Muscle of leg (tissue), 16 donors: ENCODE data around the gene GNL2. TPM values are rescaled to one million over a fixed set of nuclear protein-coding genes. Genes with fewer than 3 reads are reported as not detected.

ENCODE experiments used
- DNase-seq: peaks from one replicate; pipeline ENCODE4 v3.0.0; 2013
- H3K27ac ChIP-seq: one replicate; pipeline ENCODE4 v1.5.1; 2013; ENCODE audit warnings: mild to moderate bottlenecking, low read length, control low read depth
- H3K27me3 ChIP-seq: one replicate; pipeline ENCODE4 v1.6.1; 2013; ENCODE audit warnings: low read length; ENCODE audit not compliant: control insufficient read depth, insufficient read depth
- H3K36me3 ChIP-seq: one replicate; pipeline ENCODE4 v1.6.1; 2013; ENCODE audit warnings: low read length; ENCODE audit not compliant: control insufficient read depth, insufficient read depth
- H3K4me1 ChIP-seq: one replicate; pipeline ENCODE4 v1.6.1; 2013; ENCODE audit warnings: low read length; ENCODE audit not compliant: control insufficient read depth, insufficient read depth
- H3K4me3 ChIP-seq: one replicate; pipeline ENCODE4 v1.5.1; 2013; ENCODE audit warnings: low read length, control low read depth
- H3K9me3 ChIP-seq: replicated peaks from 2 replicates; pipeline ENCODE4 v1.6.1; 2013; ENCODE audit warnings: low read depth, low read length; ENCODE audit not compliant: control insufficient read depth
- WGBS: methylation state at CpG from one replicate; pipeline ENCODE4 v1.1.5; 2013; ENCODE audit warnings: missing lambda C conversion rate; ENCODE audit not compliant: insufficient coverage; 5-methylcytosine and 5-hydroxymethylcytosine counted together
- long read RNA-seq, 11 donors: transcript quantifications; one replicate each; lab custom pipeline, GENCODE V29; 2026
- polyA plus RNA-seq, 8 donors: library from polyadenylated mRNA; unstranded; fragments of 120-200 nt; gene quantifications; one replicate each; pipeline versions ENCODE4 v1.2.1 to v1.2.3, GENCODE V29; 2013; ENCODE audit warnings: inconsistent platforms in 1 of 8, low replicate concordance in 1 of 8; ENCODE audit not compliant: insufficient read length in 8 of 8, insufficient read depth in 1 of 8
- total RNA-seq: library from RNA; stranded (reverse); fragments of 120-200 nt; gene quantifications from one replicate; pipeline ENCODE4 v1.2.4, GENCODE V29; 2013

GNL2 gene
- total RNA-seq (57.5 TPM), polyA plus RNA-seq (10 to 100 TPM; 48.6 to 66.1 (median 52.7) TPM)
- long read RNA-seq, donor 1, transcript GNL2-202 (4 exons, 2,409 nt) = major isoform, 5 of 16 reads
- long read RNA-seq, donor 1, partial matches to known transcripts = 6 of 16 reads
- long read RNA-seq, donor 1, other reads (novel, unspliced or antisense) = 0 of 16 reads
- long read RNA-seq, donor 2, partial matches to known transcripts = 0 of 2 reads
- long read RNA-seq, donor 2, other reads (novel, unspliced or antisense) = 0 of 2 reads
- long read RNA-seq, donor 3, transcript GNL2-201 (16 exons, 2,334 nt) = minor isoform, 9 of 37 reads
- long read RNA-seq, donor 3, transcript GNL2-202 (4 exons, 2,409 nt) = major isoform, 20 of 37 reads
- long read RNA-seq, donor 3, partial matches to known transcripts = 5 of 37 reads
- long read RNA-seq, donor 3, other reads (novel, unspliced or antisense) = 0 of 37 reads
- long read RNA-seq, donor 4, transcript GNL2-202 (4 exons, 2,409 nt) = major isoform, 9 of 12 reads
- long read RNA-seq, donor 4, partial matches to known transcripts = 0 of 12 reads
- long read RNA-seq, donor 4, other reads (novel, unspliced or antisense) = 0 of 12 reads
- long read RNA-seq, donor 5, transcript GNL2-202 (4 exons, 2,409 nt) = major isoform, 39 of 75 reads
- long read RNA-seq, donor 5, partial matches to known transcripts = 27 of 75 reads
- long read RNA-seq, donor 5, other reads (novel, unspliced or antisense) = 0 of 75 reads
- long read RNA-seq, donor 6, transcript GNL2-201 (16 exons, 2,334 nt) = minor isoform, 6 of 64 reads
- long read RNA-seq, donor 6, transcript GNL2-202 (4 exons, 2,409 nt) = major isoform, 31 of 64 reads
- long read RNA-seq, donor 6, partial matches to known transcripts = 24 of 64 reads
- long read RNA-seq, donor 6, other reads (novel, unspliced or antisense) = 0 of 64 reads
- long read RNA-seq, donor 7, transcript GNL2-202 (4 exons, 2,409 nt) = major isoform, 31 of 54 reads
- long read RNA-seq, donor 7, partial matches to known transcripts = 16 of 54 reads
- long read RNA-seq, donor 7, other reads (novel, unspliced or antisense) = 0 of 54 reads
- long read RNA-seq, donor 8, transcript GNL2-202 (4 exons, 2,409 nt) = major isoform, 20 of 36 reads
- long read RNA-seq, donor 8, partial matches to known transcripts = 12 of 36 reads
- long read RNA-seq, donor 8, other reads (novel, unspliced or antisense) = 0 of 36 reads
- long read RNA-seq, donor 9, transcript GNL2-202 (4 exons, 2,409 nt) = major isoform, 15 of 33 reads
- long read RNA-seq, donor 9, partial matches to known transcripts = 13 of 33 reads
- long read RNA-seq, donor 9, other reads (novel, unspliced or antisense) = 0 of 33 reads
- long read RNA-seq, donor 10, transcript GNL2-205 (3 exons, 422 nt) = minor isoform, 5 of 73 reads
- long read RNA-seq, donor 10, transcript GNL2-202 (4 exons, 2,409 nt) = major isoform, 23 of 73 reads
- long read RNA-seq, donor 10, partial matches to known transcripts = 39 of 73 reads
- long read RNA-seq, donor 10, other reads (novel, unspliced or antisense) = 0 of 73 reads
- long read RNA-seq, donor 11, transcript GNL2-202 (4 exons, 2,409 nt) = major isoform, 20 of 49 reads
- long read RNA-seq, donor 11, partial matches to known transcripts = 27 of 49 reads
- long read RNA-seq, donor 11, other reads (novel, unspliced or antisense) = 0 of 49 reads

DNA sequence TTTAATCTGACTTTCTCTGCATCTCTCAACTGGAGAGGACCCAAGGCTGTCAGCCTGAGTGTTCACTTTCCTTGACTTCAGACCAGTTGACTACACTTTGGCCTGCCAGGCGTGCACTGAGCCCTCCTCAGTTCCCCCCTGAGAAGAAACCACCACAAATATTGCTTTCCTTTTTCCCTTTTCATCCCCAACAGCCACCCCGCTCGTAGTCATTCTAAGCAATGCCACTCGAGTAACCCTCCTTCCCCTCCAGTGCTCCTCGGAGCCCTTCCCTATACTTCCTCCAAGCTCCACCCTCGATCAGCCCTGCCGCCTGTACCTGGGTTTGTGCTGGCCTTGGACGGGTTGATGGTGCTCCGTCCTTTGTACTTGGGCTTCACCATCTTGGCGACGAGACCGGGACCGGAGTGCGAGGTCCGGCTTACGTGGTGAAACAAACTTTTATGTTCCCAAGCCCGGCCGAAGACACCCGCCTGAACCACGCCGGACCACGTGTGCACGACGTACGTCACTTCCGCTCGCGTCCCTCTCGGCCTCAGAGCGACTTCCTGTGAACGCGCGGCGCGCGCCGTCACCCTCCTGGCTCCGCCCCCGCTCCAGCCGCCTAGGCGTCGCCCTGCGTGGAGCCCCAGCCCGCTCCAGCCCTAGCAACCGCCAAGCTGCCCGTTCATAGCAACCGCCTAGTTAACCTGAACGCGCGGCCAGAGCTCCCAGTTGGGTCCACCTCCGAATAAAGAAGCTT lies at the start of gene GNL2:
GNL2 (minus strand) TSS at position 498 of the 742 bp plus-strand sequence; CDS start at position 383, 115 bp downstream.
- Histone ChIP-seq H3K4me3 (peak within 1 kb of the TSS; percentile 98), H3K27ac (peak within 1 kb of the TSS; percentile 90), H3K27me3 (no peaks in the 10 kb centered on the region), H3K36me3 (peaks cover 24% of the 10 kb centered on the region), H3K9me3 (no peaks in the 10 kb centered on the region), H3K4me1 (peaks cover 13% of the 10 kb centered on the region)
- peak; percentile 99 for DNase-seq
- WGBS = under 1% methylated on average over 49 of the region's 51 CpGs

DNA sequence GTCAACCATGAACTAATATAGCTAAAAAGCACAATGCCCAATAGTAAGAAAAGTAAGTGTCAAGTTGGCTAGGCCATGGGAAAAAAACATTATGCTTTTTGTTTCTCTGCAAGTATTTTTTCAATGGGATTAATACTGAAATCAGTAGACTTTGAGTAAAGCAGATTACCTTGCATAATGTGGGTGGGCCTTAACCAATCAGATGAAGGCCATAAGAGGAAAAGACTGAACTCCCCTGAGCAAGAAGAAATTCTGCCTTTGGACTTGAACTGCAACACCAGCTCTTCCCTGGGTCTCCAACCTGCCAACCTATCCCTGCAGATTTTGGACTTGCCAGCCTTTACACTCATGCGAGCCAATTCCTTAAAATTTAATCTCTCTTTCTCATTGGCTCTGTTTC lies 45.3 kb upstream of the GNL2 start:
- WGBS = no CpG with 5 or more reads among the region's 1 CpG
- peaks cover 40% of the 10 kb centered on the region for H3K27me3 ChIP-seq

DNA sequence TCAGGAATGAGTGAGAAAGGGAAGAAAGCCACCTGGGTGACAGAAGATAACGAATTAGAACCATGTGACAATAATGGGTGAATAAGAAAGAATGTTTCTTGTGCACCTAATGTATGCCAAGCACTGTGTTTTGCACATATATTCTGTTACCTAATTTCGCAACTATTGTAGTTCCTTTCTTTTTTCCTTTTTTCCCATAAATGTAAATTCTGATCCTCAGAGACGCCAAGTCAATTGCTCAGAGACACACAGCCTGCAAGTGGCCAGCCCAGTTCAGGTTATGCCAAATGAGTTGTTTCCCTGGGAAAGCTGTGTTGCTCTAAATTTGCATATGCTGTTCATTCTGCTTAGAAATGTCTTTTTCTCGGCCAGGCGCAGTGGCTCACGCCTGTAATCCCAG lies 40.7 kb upstream of the GNL2 start:
- no peaks in the 10 kb centered on the region for H3K36me3 ChIP-seq
- no peaks in the 10 kb centered on the region for H3K9me3 ChIP-seq
- H3K4me3 ChIP-seq = no peak overlapping the region
- H3K4me1 ChIP-seq = peaks cover 7% of the 10 kb centered on the region
- no peak for DNase-seq
- H3K27me3 ChIP-seq = peaks cover 80% of the 10 kb centered on the region
- 75% methylated on average over 5 of the region's 6 CpGs for WGBS
- H3K27ac ChIP-seq = no peak overlapping the region

More for the DNA sequence above, 45.3 kb upstream of the GNL2 start:
- H3K27ac ChIP-seq = no peak overlapping the region
- no peak overlapping the region for H3K4me3 ChIP-seq
- no peaks in the 10 kb centered on the region for H3K4me1 ChIP-seq
- peaks cover 2% of the 10 kb centered on the region for H3K9me3 ChIP-seq
- H3K36me3 ChIP-seq = no peaks in the 10 kb centered on the region
- no peak for DNase-seq

DNA sequence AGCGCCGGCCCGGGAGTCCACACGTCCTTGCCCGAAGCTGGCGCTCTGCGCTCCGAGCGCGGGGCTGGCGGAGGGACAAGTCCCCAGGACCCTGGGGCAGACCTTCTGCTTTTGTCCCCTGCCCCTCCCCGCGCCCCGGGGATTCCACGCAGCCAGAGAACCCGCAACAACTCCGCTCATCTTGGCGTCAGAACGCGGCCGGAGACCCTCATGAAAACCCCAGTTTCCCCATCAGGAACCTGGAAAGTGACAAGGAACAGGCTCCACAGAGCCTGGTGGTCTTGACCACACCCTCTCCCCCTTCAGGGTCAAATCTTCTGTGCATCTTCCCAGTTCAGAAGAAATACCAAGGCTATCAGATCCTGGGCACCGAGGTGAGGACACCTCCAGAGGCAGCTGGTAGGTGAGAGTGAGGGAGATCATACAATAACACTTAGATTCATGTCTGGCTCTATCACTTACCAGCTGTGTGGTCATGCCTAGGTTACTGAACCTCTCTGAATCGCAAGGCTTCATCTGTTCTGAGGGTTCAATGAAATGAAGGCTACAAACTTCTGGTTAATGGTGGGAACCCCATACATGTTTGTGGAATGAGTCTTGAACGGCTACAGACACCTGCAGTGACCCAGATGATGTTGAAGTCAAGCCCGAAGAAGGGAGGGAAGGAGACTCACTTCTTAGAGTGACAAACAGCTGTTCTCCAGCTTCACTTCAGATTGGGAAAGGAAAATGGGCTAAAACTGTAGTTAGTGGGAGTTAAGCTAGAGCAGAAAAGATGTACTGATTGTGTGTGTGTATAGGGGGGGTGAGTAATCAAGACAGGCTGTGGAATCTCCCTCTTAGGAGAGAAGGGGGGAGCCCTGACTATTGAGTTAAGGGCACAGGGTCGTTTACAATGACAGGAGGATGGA lies 39.5 kb upstream of the GNL2 start:
- Histone ChIP-seq H3K36me3 (no peaks in the 10 kb centered on the region), H3K27me3 (peaks cover 87% of the 10 kb centered on the region), H3K9me3 (no peaks in the 10 kb centered on the region), H3K4me1 (peaks cover 7% of the 10 kb centered on the region), H3K4me3 (no peak overlapping the region), H3K27ac (no peak overlapping the region)
- DNase-seq = no peak
- WGBS = 4% methylated on average over 26 of the region's 26 CpGs

DNA sequence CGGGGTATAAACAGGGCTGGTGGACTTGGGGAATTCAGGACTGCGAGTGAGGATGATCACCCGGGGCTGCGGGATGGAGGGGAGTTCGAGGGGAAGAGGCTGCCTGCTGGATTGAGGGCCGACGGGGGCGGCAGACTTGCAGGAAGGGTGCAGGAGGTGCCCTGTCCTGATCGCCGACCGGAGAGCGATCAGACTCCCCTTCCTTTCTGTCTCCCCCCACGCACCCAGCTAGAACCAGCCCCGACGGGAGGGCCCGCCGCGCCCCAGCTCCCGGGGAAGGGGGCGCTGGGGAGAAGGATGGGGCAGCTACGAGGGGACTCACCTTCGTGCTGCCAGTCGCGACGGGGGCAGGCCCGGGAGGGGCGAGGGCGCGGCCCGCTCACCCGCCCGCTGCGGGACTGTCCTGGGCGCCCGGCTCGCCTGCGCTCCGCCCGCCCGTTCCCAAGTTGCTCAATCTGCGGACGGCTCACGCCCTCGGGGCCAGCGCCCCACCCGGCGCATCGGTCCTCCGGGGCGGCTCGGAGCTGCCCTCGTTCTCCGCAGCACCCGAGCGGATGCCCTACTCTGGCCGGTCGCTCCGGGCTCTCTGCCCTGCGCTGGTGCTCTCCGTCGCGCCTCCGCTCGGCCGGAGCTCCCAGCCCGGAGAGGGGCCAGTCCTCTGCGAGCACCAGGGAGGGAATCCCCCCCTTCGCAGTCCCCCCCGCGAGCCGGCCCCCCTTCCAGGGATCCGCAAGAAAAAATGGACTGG lies 38.7 kb upstream of the GNL2 start, which contains the start of gene RSPO1:
RSPO1 (minus strand) TSS at position 649 of the 748 bp plus-strand sequence. CDS start 5,231 bp downstream, outside the sequence.
- H3K4me1 ChIP-seq = peaks cover 7% of the 10 kb centered on the region
- under 1% methylated on average over 62 of the region's 72 CpGs for WGBS
- no peaks in the 10 kb centered on the region for H3K36me3 ChIP-seq
- no peak within 1 kb of the TSS for H3K27ac ChIP-seq
- no peak within 1 kb of the TSS for H3K4me3 ChIP-seq
- peak; percentile 19 for DNase-seq
- no peaks in the 10 kb centered on the region for H3K9me3 ChIP-seq
- H3K27me3 ChIP-seq = peaks cover 92% of the 10 kb centered on the region

DNA sequence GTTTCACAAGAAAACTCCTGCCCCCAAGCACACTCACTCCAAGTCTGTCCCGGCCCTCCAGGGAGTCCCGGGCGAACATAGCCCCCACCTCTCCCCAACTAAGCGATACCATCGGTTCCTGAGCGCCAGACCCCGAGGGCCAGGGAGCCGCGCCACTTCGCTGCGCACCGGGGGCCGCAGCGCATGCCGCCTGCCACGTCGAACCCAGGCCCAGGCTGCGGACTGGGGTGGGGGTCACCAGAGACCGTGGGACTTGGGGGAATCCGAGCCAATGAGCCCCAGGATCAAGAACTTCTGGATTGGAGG lies 38.2 kb upstream of the GNL2 start:
- DNase-seq = no peak
- Histone ChIP-seq H3K9me3 (no peaks in the 10 kb centered on the region), H3K4me3 (no peak overlapping the region), H3K27ac (no peak overlapping the region), H3K27me3 (peaks cover 92% of the 10 kb centered on the region), H3K36me3 (no peaks in the 10 kb centered on the region), H3K4me1 (peaks cover 7% of the 10 kb centered on the region)
- 2% methylated on average over 20 of the region's 20 CpGs for WGBS

DNA sequence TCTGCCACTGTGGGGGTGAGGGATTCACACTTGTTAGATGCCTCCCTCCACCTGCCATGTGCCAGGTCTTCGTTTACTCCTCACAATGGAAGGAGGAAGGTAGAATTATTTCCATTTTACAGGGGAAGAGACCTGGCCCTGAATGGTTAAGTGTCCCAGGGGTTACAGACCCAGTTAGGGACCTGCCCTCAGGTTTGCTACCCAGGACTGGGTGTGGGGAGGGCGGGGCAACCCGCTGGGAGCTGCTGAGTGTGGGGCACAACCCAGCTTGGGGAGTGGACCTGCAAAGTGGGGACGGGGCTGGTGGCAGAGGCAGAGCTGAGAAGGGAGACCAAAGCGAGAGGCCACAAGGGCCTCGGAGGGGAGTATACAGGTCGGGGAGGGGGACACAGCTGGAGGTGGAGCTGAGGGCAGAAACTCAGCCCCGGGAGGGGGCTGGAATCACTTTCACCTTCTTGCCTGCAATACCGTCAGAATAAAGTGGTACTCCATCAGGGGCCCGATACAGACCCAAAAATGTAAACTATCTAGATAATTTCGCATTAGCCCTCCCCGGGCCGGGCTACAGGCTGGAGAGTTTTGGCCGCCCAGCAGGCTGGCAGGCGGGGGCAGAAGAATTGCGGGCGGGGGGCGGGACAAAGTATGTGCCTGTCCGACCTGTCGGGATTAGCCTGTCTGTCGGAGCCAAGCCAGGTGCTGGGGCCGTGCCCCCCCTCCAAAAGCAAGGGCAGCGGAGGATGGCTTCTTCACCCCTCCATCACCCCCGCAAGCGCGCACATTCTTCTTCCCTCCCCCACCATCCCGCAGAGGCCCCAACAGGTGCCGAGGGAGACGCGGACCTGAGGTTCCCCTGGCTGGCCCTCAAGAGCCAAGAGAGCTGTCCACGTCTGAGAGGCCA lies 37.6 kb upstream of the GNL2 start:
- H3K36me3 ChIP-seq = no peaks in the 10 kb centered on the region
- peaks cover 7% of the 10 kb centered on the region for H3K4me1 ChIP-seq
- peaks cover 90% of the 10 kb centered on the region for H3K27me3 ChIP-seq
- DNase-seq = no peak
- H3K4me3 ChIP-seq = no peak overlapping the region
- under 1% methylated on average over 25 of the region's 31 CpGs for WGBS
- no peak overlapping the region for H3K27ac ChIP-seq
- no peaks in the 10 kb centered on the region for H3K9me3 ChIP-seq
